ENCODE results near the gene NAA60.

DNA sequence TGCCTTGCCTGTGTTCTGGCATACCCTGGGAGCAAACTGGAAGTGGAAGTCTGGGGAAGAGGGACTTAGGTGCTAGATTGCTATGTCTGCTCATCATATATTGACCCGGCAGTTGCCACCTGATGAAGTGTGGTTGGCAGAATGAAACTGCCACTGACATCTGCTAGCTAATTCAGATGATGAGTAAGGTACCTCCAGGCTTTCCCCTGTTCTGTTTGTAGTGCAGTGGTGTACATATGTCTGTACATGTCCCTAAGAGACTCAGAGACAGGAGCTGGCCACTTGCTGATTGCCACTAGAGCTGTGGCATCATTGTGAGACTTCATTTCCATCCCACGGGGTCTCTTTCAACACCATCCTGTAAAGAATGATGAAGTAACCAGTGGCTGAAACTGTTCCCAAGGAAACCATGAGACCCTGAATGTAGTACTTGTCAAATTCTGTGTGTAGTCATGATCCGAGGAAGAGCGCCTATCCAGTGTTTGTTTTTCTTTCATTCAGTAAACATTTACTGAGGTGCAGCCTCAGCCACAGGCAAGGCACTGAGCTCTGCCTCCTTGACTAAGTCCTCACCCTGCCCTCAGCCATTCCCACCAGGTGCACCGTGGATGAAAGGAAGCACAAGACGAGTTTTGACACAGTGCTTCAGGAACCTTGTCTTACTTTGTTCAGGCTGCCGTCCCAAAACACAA is 70.6 kb downstream of the NAA60 start:
- TF ChIP-seq, protein P1, sequence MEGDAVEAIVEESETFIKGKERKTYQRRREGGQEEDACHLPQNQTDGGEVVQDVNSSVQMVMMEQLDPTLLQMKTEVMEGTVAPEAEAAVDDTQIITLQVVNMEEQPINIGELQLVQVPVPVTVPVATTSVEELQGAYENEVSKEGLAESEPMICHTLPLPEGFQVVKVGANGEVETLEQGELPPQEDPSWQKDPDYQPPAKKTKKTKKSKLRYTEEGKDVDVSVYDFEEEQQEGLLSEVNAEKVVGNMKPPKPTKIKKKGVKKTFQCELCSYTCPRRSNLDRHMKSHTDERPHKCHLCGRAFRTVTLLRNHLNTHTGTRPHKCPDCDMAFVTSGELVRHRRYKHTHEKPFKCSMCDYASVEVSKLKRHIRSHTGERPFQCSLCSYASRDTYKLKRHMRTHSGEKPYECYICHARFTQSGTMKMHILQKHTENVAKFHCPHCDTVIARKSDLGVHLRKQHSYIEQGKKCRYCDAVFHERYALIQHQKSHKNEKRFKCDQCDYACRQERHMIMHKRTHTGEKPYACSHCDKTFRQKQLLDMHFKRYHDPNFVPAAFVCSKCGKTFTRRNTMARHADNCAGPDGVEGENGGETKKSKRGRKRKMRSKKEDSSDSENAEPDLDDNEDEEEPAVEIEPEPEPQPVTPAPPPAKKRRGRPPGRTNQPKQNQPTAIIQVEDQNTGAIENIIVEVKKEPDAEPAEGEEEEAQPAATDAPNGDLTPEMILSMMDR (IDR thresholded peaks at IDR 0.05; ENCODE audit: low read depth, low read length, missing input control): no peak
- TF ChIP-seq SP1 (IDR thresholded peaks at IDR 0.05) (no peak), YY1 (IDR thresholded peaks at IDR 0.05) (no peak)
- TF ChIP-seq, protein P2, sequence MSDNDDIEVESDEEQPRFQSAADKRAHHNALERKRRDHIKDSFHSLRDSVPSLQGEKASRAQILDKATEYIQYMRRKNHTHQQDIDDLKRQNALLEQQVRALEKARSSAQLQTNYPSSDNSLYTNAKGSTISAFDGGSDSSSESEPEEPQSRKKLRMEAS (IDR thresholded peaks at IDR 0.05): no peak
- TF ChIP-seq, protein P3, sequence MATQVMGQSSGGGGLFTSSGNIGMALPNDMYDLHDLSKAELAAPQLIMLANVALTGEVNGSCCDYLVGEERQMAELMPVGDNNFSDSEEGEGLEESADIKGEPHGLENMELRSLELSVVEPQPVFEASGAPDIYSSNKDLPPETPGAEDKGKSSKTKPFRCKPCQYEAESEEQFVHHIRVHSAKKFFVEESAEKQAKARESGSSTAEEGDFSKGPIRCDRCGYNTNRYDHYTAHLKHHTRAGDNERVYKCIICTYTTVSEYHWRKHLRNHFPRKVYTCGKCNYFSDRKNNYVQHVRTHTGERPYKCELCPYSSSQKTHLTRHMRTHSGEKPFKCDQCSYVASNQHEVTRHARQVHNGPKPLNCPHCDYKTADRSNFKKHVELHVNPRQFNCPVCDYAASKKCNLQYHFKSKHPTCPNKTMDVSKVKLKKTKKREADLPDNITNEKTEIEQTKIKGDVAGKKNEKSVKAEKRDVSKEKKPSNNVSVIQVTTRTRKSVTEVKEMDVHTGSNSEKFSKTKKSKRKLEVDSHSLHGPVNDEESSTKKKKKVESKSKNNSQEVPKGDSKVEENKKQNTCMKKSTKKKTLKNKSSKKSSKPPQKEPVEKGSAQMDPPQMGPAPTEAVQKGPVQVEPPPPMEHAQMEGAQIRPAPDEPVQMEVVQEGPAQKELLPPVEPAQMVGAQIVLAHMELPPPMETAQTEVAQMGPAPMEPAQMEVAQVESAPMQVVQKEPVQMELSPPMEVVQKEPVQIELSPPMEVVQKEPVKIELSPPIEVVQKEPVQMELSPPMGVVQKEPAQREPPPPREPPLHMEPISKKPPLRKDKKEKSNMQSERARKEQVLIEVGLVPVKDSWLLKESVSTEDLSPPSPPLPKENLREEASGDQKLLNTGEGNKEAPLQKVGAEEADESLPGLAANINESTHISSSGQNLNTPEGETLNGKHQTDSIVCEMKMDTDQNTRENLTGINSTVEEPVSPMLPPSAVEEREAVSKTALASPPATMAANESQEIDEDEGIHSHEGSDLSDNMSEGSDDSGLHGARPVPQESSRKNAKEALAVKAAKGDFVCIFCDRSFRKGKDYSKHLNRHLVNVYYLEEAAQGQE (IDR thresholded peaks at IDR 0.05): no peak

Data from liver (tissue), 3 donors.